ENCODE measurements around the gene GAGE1. TPM values are rescaled to one million over a fixed set of nuclear protein-coding genes. Genes with fewer than 3 reads are reported as not detected.
"Not testable (repeated sequence)": the region's sequence is repeated elsewhere in the genome, so short reads cannot be mapped to it uniquely, and the experiment has no call there.

Gene GAGE1
- not detected for total RNA-seq
- polyA plus RNA-seq = not detected
- total RNA-seq = not detected

- H3K36me3 Mint-ChIP-seq; H3K27ac Mint-ChIP-seq; H3K4me3 Mint-ChIP-seq; intact Hi-C loops (cut with micrococcal nuclease); ATAC-seq; H3K9me3 ChIP-seq (ENCODE audit: control insufficient read depth in 2 of 3, low read length in 3 of 3); H3K4me3 ChIP-seq (ENCODE audit: low read length); CTCF ChIA-PET; H3K9me3 Mint-ChIP-seq; POLR2A ChIA-PET; H3K4me1 ChIP-seq (ENCODE audit: control insufficient read depth in 2 of 2, insufficient read depth in 2 of 2, low read length in 2 of 2); H3K4me1 Mint-ChIP-seq; H3K27ac ChIP-seq (ENCODE audit: low read depth, low read length); H3K36me3 ChIP-seq (ENCODE audit: control insufficient read depth in 2 of 3, insufficient read depth in 3 of 3, low read length in 3 of 3); DNase-seq; H3K27me3 Mint-ChIP-seq; H3K27me3 ChIP-seq (ENCODE audit: control insufficient read depth in 2 of 2, insufficient read depth in 2 of 2, low read length in 2 of 2): not testable (repeated sequence)
Measured at GRCh38 chrX:49598720-49599119, at the start of gene GAGE1. Gene GAGE1, plus strand, starts transcription at chrX:49599020. Its CDS starts 1,155 bp downstream, at chrX:49600175.

DNA sequence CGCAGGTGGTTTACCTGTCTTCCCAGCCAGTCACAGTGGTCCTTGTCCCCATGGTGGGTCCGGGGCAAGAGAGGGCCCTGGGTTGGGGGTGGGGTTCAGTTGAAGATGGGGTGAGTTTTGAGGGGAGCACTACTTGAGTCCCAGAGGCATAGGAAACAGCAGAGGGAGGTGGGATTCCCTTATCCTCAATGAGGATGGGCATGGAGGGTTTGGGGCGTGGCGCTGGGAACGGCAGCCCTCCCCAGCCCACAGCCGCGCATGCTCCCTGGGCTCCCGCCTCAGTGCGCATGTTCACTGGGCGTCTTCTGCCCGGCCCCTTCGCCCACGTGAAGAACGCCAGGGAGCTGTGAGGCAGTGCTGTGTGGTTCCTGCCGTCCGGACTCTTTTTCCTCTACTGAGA lies 47.8 kb upstream of the GAGE1 start, which contains the start of gene GAGE12E:
Gene GAGE12E (plus strand): TSS at position 301 of the 400 bp plus-strand sequence. CDS start 1,155 bp downstream, outside the sequence.
- H3K27ac ChIP-seq (ENCODE audit: low read depth, low read length); H3K36me3 Mint-ChIP-seq; H3K27me3 ChIP-seq (ENCODE audit: control insufficient read depth in 2 of 2, insufficient read depth in 2 of 2, low read length in 2 of 2); H3K4me1 Mint-ChIP-seq; H3K9me3 Mint-ChIP-seq; H3K4me1 ChIP-seq (ENCODE audit: control insufficient read depth in 2 of 2, insufficient read depth in 2 of 2, low read length in 2 of 2); DNase-seq; CTCF ChIA-PET; H3K27ac Mint-ChIP-seq; H3K9me3 ChIP-seq (ENCODE audit: control insufficient read depth in 2 of 3, low read length in 3 of 3); H3K4me3 ChIP-seq (ENCODE audit: low read length); H3K4me3 Mint-ChIP-seq; H3K27me3 Mint-ChIP-seq; intact Hi-C loops (cut with micrococcal nuclease); ATAC-seq; H3K36me3 ChIP-seq (ENCODE audit: control insufficient read depth in 2 of 3, insufficient read depth in 3 of 3, low read length in 3 of 3); POLR2A ChIA-PET: not testable (repeated sequence)

DNA sequence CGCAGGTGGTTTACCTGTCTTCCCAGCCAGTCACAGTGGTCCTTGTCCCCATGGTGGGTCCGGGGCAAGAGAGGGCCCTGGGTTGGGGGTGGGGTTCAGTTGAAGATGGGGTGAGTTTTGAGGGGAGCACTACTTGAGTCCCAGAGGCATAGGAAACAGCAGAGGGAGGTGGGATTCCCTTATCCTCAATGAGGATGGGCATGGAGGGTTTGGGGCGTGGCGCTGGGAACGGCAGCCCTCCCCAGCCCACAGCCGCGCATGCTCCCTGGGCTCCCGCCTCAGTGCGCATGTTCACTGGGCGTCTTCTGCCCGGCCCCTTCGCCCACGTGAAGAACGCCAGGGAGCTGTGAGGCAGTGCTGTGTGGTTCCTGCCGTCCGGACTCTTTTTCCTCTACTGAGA lies 38.3 kb upstream of the GAGE1 start, which contains the start of gene GAGE12F:
Gene GAGE12F (plus strand): TSS at position 301 of the 400 bp plus-strand sequence. CDS start 1,155 bp downstream, outside the sequence.
- ATAC-seq; H3K27me3 ChIP-seq (ENCODE audit: control insufficient read depth in 2 of 2, insufficient read depth in 2 of 2, low read length in 2 of 2); H3K27me3 Mint-ChIP-seq; H3K4me3 ChIP-seq (ENCODE audit: low read length); DNase-seq; intact Hi-C loops (cut with micrococcal nuclease); H3K4me1 ChIP-seq (ENCODE audit: control insufficient read depth in 2 of 2, insufficient read depth in 2 of 2, low read length in 2 of 2); H3K27ac Mint-ChIP-seq; H3K9me3 Mint-ChIP-seq; POLR2A ChIA-PET; H3K4me1 Mint-ChIP-seq; CTCF ChIA-PET; H3K36me3 Mint-ChIP-seq; H3K4me3 Mint-ChIP-seq; H3K9me3 ChIP-seq (ENCODE audit: control insufficient read depth in 2 of 3, low read length in 3 of 3); H3K36me3 ChIP-seq (ENCODE audit: control insufficient read depth in 2 of 3, insufficient read depth in 3 of 3, low read length in 3 of 3); H3K27ac ChIP-seq (ENCODE audit: low read depth, low read length): not testable (repeated sequence)

DNA sequence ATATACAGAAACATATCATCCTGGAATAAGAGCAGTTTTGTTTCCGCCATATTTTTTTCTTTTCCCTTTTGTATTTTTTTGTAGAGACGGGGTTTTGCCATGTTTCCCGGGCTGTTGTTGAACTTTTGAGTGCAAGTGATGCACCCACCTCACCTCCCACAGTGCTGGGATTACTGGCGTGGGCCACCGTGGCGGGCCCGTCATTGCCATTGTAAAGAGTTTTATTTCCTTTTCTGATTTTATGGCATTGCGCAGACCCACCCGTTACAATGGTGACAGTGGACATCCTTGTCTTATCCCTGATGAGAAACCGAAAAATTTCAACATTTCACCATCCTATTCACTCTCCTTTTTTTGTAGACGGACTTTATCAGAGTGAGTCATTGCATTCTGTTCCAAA lies 30.1 kb upstream of the GAGE1 start:
- ATAC-seq; H3K4me3 ChIP-seq (ENCODE audit: low read length); H3K9me3 ChIP-seq (ENCODE audit: control insufficient read depth in 2 of 3, low read length in 3 of 3); H3K27me3 ChIP-seq (ENCODE audit: control insufficient read depth in 2 of 2, insufficient read depth in 2 of 2, low read length in 2 of 2); H3K9me3 Mint-ChIP-seq; intact Hi-C loops (cut with micrococcal nuclease); H3K27me3 Mint-ChIP-seq; H3K27ac ChIP-seq (ENCODE audit: low read depth, low read length); POLR2A ChIA-PET; H3K36me3 Mint-ChIP-seq; H3K36me3 ChIP-seq (ENCODE audit: control insufficient read depth in 2 of 3, insufficient read depth in 3 of 3, low read length in 3 of 3); H3K27ac Mint-ChIP-seq; H3K4me3 Mint-ChIP-seq; H3K4me1 Mint-ChIP-seq; CTCF ChIA-PET; DNase-seq; H3K4me1 ChIP-seq (ENCODE audit: control insufficient read depth in 2 of 2, insufficient read depth in 2 of 2, low read length in 2 of 2): not testable (repeated sequence)

DNA sequence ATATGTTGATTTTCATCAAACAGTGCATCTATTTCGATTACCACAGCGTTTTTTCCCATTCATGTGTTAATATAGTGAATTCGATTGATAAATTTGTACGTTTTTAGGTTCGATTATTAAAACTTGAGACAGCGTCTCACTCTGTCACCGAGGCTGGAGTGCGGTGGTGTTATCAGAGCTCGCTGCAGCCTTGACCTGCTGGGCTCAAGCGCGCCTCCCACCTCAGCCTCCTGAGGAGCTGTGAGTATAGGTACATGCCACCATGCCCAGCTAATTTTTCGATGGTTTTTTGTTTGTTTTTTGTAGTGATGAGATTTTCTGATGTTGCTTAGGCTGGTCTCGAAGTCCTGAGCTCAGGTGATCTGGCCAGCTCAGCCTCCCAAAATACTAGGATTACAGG lies 29.7 kb upstream of the GAGE1 start:
- H3K9me3 Mint-ChIP-seq; H3K27me3 ChIP-seq (ENCODE audit: control insufficient read depth in 2 of 2, insufficient read depth in 2 of 2, low read length in 2 of 2); H3K27me3 Mint-ChIP-seq; H3K4me1 Mint-ChIP-seq; H3K36me3 ChIP-seq (ENCODE audit: control insufficient read depth in 2 of 3, insufficient read depth in 3 of 3, low read length in 3 of 3); H3K4me3 Mint-ChIP-seq; H3K4me3 ChIP-seq (ENCODE audit: low read length); H3K4me1 ChIP-seq (ENCODE audit: control insufficient read depth in 2 of 2, insufficient read depth in 2 of 2, low read length in 2 of 2); H3K36me3 Mint-ChIP-seq; H3K27ac ChIP-seq (ENCODE audit: low read depth, low read length); intact Hi-C loops (cut with micrococcal nuclease); CTCF ChIA-PET; ATAC-seq; DNase-seq; POLR2A ChIA-PET; H3K9me3 ChIP-seq (ENCODE audit: control insufficient read depth in 2 of 3, low read length in 3 of 3); H3K27ac Mint-ChIP-seq: not testable (repeated sequence)

GRCh38 chrX:49570100-49570499 lies 28.7 kb upstream of the GAGE1 start, which contains the start of gene GAGE12G:
Gene GAGE12G, plus strand, starts transcription at chrX:49570400. Its CDS starts 1,155 bp downstream, at chrX:49571555.
- H3K4me3 ChIP-seq (ENCODE audit: low read length); CTCF ChIA-PET; intact Hi-C loops (cut with micrococcal nuclease); ATAC-seq; H3K27me3 Mint-ChIP-seq; H3K9me3 ChIP-seq (ENCODE audit: control insufficient read depth in 2 of 3, low read length in 3 of 3); DNase-seq; H3K4me3 Mint-ChIP-seq; H3K4me1 Mint-ChIP-seq; H3K36me3 ChIP-seq (ENCODE audit: control insufficient read depth in 2 of 3, insufficient read depth in 3 of 3, low read length in 3 of 3); H3K9me3 Mint-ChIP-seq; H3K36me3 Mint-ChIP-seq; H3K27ac ChIP-seq (ENCODE audit: low read depth, low read length); POLR2A ChIA-PET; H3K27me3 ChIP-seq (ENCODE audit: control insufficient read depth in 2 of 2, insufficient read depth in 2 of 2, low read length in 2 of 2); H3K27ac Mint-ChIP-seq; H3K4me1 ChIP-seq (ENCODE audit: control insufficient read depth in 2 of 2, insufficient read depth in 2 of 2, low read length in 2 of 2): not testable (repeated sequence)

GRCh38 chrX:49579649-49580048 lies 19.2 kb upstream of the GAGE1 start, which contains the start of gene GAGE12H:
Gene GAGE12H, plus strand, starts transcription at chrX:49579949. Its CDS starts 1,155 bp downstream, at chrX:49581104.
- H3K36me3 ChIP-seq (ENCODE audit: control insufficient read depth in 2 of 3, insufficient read depth in 3 of 3, low read length in 3 of 3); H3K9me3 ChIP-seq (ENCODE audit: control insufficient read depth in 2 of 3, low read length in 3 of 3); H3K27ac ChIP-seq (ENCODE audit: low read depth, low read length); POLR2A ChIA-PET; H3K27ac Mint-ChIP-seq; DNase-seq; ATAC-seq; H3K4me1 Mint-ChIP-seq; H3K27me3 ChIP-seq (ENCODE audit: control insufficient read depth in 2 of 2, insufficient read depth in 2 of 2, low read length in 2 of 2); H3K36me3 Mint-ChIP-seq; H3K27me3 Mint-ChIP-seq; CTCF ChIA-PET; H3K4me3 Mint-ChIP-seq; H3K9me3 Mint-ChIP-seq; H3K4me3 ChIP-seq (ENCODE audit: low read length); H3K4me1 ChIP-seq (ENCODE audit: control insufficient read depth in 2 of 2, insufficient read depth in 2 of 2, low read length in 2 of 2); intact Hi-C loops (cut with micrococcal nuclease): not testable (repeated sequence)
